ENCODE data around the gene OR13J1.

OR13J1 gene

GRCh38 chr9:35862328-35862727 lies 7.9 kb downstream of the OR13J1 start:
- DNase-seq: no peak
- no peaks in the 10 kb centered on the region for H3K9me3 ChIP-seq
- H3K36me3 ChIP-seq: no peaks in the 10 kb centered on the region
- H3K4me3 ChIP-seq (ENCODE audit: low read depth, low read length): no peak overlapping the region
- H3K27me3 ChIP-seq: no peaks in the 10 kb centered on the region; the same call in 1 of the 2 replicates
- TF ChIP-seq CTCF (IDR thresholded peaks at IDR 0.05; ENCODE audit: low read depth, low read length): no peak
- peaks cover 2% of the 10 kb centered on the region; the same call in 1 of the 2 replicates for H3K4me1 ChIP-seq

GRCh38 chr9:35861161-35861897 lies 8.9 kb downstream of the OR13J1 start:
- TF ChIP-seq CTCF (IDR thresholded peaks at IDR 0.05; ENCODE audit: low read depth, low read length): no peak
- Histone ChIP-seq H3K36me3 (no peaks in the 10 kb centered on the region), H3K4me3 (ENCODE audit: low read depth, low read length) (no peak overlapping the region), H3K9me3 (no peaks in the 10 kb centered on the region), H3K27me3 (no peaks in the 10 kb centered on the region; the same call in 1 of the 2 replicates), H3K4me1 (peaks cover 2% of the 10 kb centered on the region; the same call in 1 of the 2 replicates)
- DNase-seq: no peak

GRCh38 chr9:35859990-35860339 lies 10.2 kb downstream of the OR13J1 start:
- no peaks in the 10 kb centered on the region for H3K9me3 ChIP-seq
- no peaks in the 10 kb centered on the region for H3K36me3 ChIP-seq
- no peak overlapping the region for H3K4me3 ChIP-seq (ENCODE audit: low read depth, low read length)
- H3K27me3 ChIP-seq: no peaks in the 10 kb centered on the region; the same call in 1 of the 2 replicates
- peaks cover 2% of the 10 kb centered on the region; the same call in 1 of the 2 replicates for H3K4me1 ChIP-seq
- no peak for DNase-seq
- no peak for TF ChIP-seq CTCF (IDR thresholded peaks at IDR 0.05; ENCODE audit: low read depth, low read length)

- no peak for TF ChIP-seq CTCF (IDR thresholded peaks at IDR 0.05; ENCODE audit: low read depth, low read length)
- no peak overlapping the region for H3K4me3 ChIP-seq (ENCODE audit: low read depth, low read length)
- no peak for DNase-seq
- no peaks in the 10 kb centered on the region for H3K9me3 ChIP-seq
- H3K36me3 ChIP-seq: no peaks in the 10 kb centered on the region
- H3K27me3 ChIP-seq: no peaks in the 10 kb centered on the region; the same call in 1 of the 2 replicates
- peaks cover 2% of the 10 kb centered on the region; the same call in 1 of the 2 replicates for H3K4me1 ChIP-seq
Measured at GRCh38 chr9:35859310-35859989, 10.8 kb downstream of the OR13J1 start.

GRCh38 chr9:35858458-35858857 lies 11.7 kb downstream of the OR13J1 start:
- H3K27me3 ChIP-seq: no peaks in the 10 kb centered on the region; the same call in 1 of the 2 replicates
- no peaks in the 10 kb centered on the region for H3K36me3 ChIP-seq
- TF ChIP-seq CTCF (IDR thresholded peaks at IDR 0.05; ENCODE audit: low read depth, low read length): no peak
- DNase-seq: no peak
- H3K9me3 ChIP-seq: no peaks in the 10 kb centered on the region
- no peak overlapping the region for H3K4me3 ChIP-seq (ENCODE audit: low read depth, low read length)
- no peaks in the 10 kb centered on the region for H3K4me1 ChIP-seq

- no peak for DNase-seq
- no peak for TF ChIP-seq CTCF (IDR thresholded peaks at IDR 0.05; ENCODE audit: low read depth, low read length)
- Histone ChIP-seq H3K9me3 (no peaks in the 10 kb centered on the region), H3K4me3 (ENCODE audit: low read depth, low read length) (no peak overlapping the region), H3K27me3 (no peaks in the 10 kb centered on the region; the same call in 1 of the 2 replicates), H3K36me3 (no peaks in the 10 kb centered on the region), H3K4me1 (no peaks in the 10 kb centered on the region)
Measured at GRCh38 chr9:35856882-35857281, 13.3 kb downstream of the OR13J1 start.
